BLaER1 (cell line): ENCODE results near the gene ELP4.
"Not testable (repeated sequence)": the region's sequence is repeated elsewhere in the genome, so short reads cannot be mapped to it uniquely, and the experiment has no call there.

ENCODE experiments used
- H3K27ac ChIP-seq: shearing (Covaris generic); formaldehyde crosslinking; 2 replicates; pipeline ENCODE4 v1.8.1; 2022
- H3K27me3 ChIP-seq: shearing (Covaris generic); formaldehyde crosslinking; 2 replicates; pipeline ENCODE4 v1.8.1; 2022
- H3K36me3 ChIP-seq: shearing (Covaris generic); formaldehyde crosslinking; 2 replicates; pipeline ENCODE4 v1.8.1; 2022
- H3K4me1 ChIP-seq: shearing (Covaris generic); formaldehyde crosslinking; 2 replicates; pipeline ENCODE4 v1.8.1; 2022
- H3K4me2 ChIP-seq: shearing (Covaris generic); formaldehyde crosslinking; 2 replicates; pipeline ENCODE4 v1.8.1; 2022
- H3K4me3 ChIP-seq: shearing (Covaris generic); formaldehyde crosslinking; 2 replicates; pipeline ENCODE4 v1.8.1; 2022
- H3K9ac ChIP-seq: shearing (Covaris generic); formaldehyde crosslinking; 2 replicates; pipeline ENCODE4 v1.8.1; 2022
- H3K9me3 ChIP-seq: shearing (Covaris generic); formaldehyde crosslinking; 2 replicates; pipeline ENCODE4 v1.8.1; 2022
- H4K20me1 ChIP-seq: shearing (Covaris generic); formaldehyde crosslinking; 2 replicates; pipeline ENCODE4 v1.8.1; 2022
- Cebpa-rat ChIP-seq: shearing (Covaris generic); IDR thresholded peaks from 2 replicates; pipeline ENCODE4 v1.8.1; 2022

Gene ELP4

DNA sequence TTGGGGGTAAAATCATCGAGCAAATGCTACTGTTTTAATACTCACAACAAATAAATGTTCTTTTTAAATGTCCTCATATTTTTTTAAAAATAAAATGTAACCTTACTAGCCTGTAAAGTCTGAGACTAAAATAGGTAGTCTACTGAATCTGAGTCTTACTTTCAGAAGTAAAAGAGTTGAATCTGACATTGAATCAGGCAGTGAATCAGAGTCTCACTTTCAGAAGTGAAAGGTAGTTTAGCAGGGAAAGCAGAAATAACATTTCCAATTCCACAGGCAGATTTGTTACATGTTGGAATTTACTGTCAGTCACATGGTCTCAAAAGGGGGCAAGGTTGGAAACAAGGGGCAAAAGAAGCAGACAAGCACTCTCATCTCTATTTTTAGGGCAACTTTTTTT is 143.0 kb downstream of the ELP4 start:
- Histone ChIP-seq H3K36me3 (0 out of 2 replicates have a peak, but pooled peaks cover 5% of the 10 kb centered on the region), H4K20me1 (no peaks in the 10 kb centered on the region), H3K4me3 (no peak overlapping the region), H3K4me2 (no peak overlapping the region), H3K9me3 (no peaks in the 10 kb centered on the region), H3K27ac (no peak overlapping the region), H3K4me1 (no peaks in the 10 kb centered on the region), H3K9ac (no peak overlapping the region), H3K27me3 (no peaks in the 10 kb centered on the region)
- no peak for TF ChIP-seq Cebpa-rat

DNA sequence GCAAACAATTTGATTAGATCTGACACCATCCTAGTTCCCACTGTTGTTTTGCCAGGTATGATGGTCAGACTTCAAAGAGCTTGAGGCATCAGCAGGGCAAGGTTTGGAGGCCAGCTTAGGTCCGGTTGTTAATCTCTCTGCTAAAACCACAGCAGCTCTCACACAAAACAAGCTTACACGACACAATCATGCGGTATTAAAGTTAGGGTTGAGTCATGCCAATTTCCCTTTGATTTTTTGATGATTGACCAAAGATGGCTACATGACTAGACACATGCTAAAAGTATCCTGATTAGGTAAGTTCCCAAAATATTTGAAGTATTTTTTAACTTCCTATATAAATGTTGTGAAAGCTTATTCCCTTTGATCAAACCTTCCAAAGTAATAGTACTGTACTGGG is 145.9 kb downstream of the ELP4 start:
- no peak overlapping the region for H3K4me2 ChIP-seq
- no peak overlapping the region for H3K27ac ChIP-seq
- no peaks in the 10 kb centered on the region for H4K20me1 ChIP-seq
- no peak overlapping the region for H3K9ac ChIP-seq
- H3K27me3 ChIP-seq: no peaks in the 10 kb centered on the region
- no peaks in the 10 kb centered on the region for H3K4me1 ChIP-seq
- TF ChIP-seq Cebpa-rat: no peak
- H3K9me3 ChIP-seq: no peaks in the 10 kb centered on the region
- H3K4me3 ChIP-seq: no peak overlapping the region
- 0 out of 2 replicates have a peak, but pooled peaks cover 5% of the 10 kb centered on the region for H3K36me3 ChIP-seq

DNA sequence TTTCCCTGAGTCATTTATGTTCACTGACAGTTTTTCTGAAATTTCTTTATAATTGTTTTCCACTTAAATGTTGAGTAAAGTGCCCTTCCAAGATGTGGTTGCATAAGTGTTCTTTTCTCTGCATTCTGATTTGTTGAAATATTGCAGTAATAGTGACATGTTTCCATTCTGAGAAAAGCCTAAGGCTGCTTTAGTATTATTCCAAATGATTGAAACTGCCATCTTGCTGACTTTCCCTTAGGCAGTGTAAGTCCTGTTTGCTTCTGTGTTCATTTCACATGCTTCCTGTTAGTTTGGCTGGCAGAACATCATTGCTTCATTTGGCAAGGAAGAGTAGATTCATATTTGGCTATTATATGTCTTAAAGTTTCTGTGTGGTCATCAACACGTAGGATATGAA is 146.5 kb downstream of the ELP4 start:
- no peak overlapping the region for H3K4me2 ChIP-seq
- 0 out of 2 replicates have a peak, but pooled peaks cover 3% of the 10 kb centered on the region for H3K36me3 ChIP-seq
- no peaks in the 10 kb centered on the region for H3K9me3 ChIP-seq
- no peak overlapping the region for H3K4me3 ChIP-seq
- TF ChIP-seq Cebpa-rat: no peak
- no peak overlapping the region for H3K9ac ChIP-seq
- no peak overlapping the region for H3K27ac ChIP-seq
- no peaks in the 10 kb centered on the region for H3K4me1 ChIP-seq
- no peaks in the 10 kb centered on the region for H4K20me1 ChIP-seq
- H3K27me3 ChIP-seq: no peaks in the 10 kb centered on the region

DNA sequence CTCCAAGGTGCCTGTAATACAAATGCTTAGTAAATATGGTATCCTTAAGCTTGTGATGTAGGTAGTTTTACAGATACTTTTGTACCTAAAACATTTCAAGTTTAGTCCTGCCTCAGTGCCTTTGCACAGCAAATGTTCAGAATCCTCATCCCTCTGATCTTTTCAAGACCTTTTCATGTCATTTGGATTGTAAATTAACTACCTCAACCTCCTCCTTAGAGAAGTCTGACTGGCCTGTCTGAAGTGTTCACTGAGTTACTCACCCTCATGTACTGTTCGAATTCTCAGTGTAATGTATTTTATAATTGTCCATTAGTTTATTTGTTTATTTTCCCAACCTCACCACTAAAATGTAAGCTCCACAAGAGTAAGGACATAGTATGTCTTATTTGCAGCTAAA is 147.5 kb downstream of the ELP4 start:
- Histone ChIP-seq H4K20me1 (no peaks in the 10 kb centered on the region), H3K27ac (no peak overlapping the region)
- no peak for TF ChIP-seq Cebpa-rat

DNA sequence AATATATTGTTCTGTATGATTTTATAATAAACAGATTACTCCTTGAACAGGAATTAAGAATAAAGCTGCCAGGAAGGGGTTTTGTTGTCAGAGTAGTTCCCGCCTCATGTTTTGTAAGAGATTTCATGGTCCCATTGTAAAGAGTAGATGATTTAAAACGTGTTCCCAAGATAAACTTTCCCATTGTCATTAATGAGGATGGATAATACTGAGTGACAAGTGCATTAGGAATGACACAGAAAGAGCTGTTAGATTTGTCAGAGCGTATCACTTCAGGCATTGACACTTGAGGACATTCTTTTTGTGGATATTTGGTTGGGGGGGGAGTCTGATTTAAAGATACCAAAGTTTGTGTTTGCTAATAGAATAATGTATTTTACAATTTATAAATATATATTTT is 154.6 kb downstream of the ELP4 start:
- no peak overlapping the region for H3K4me3 ChIP-seq
- no peak for TF ChIP-seq Cebpa-rat
- no peak overlapping the region for H3K9ac ChIP-seq
- H3K27ac ChIP-seq: no peak overlapping the region
- no peaks in the 10 kb centered on the region for H3K27me3 ChIP-seq
- no peaks in the 10 kb centered on the region for H3K4me1 ChIP-seq
- no peaks in the 10 kb centered on the region for H4K20me1 ChIP-seq
- no peak overlapping the region for H3K4me2 ChIP-seq
- no peaks in the 10 kb centered on the region for H3K9me3 ChIP-seq
- H3K36me3 ChIP-seq: no peaks in the 10 kb centered on the region

More for the DNA sequence above, 147.5 kb downstream of the ELP4 start:
- Histone ChIP-seq H3K4me1 (no peaks in the 10 kb centered on the region), H3K4me2 (no peak overlapping the region), H3K36me3 (no peaks in the 10 kb centered on the region), H3K4me3 (no peak overlapping the region), H3K27me3 (no peaks in the 10 kb centered on the region), H3K9ac (no peak overlapping the region), H3K9me3 (no peaks in the 10 kb centered on the region)

DNA sequence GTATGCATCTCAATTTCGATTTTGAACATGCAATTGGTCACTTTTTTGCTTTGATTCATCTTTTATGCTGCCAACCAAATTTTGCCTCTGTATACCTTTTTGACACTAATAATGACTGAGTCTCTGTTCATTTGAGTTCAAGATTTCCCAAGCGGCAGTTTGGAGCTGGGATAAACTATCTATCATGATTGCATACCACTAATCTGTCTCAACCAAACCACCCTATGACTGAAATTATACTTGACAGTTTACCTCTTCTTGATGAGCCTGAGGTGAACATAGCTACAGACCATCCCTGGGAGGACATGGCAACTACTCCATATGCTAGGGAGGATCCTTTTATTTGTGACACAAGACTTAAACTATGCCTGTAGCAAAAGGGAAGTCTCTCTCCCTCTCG is 155.4 kb downstream of the ELP4 start:
- Histone ChIP-seq H3K9ac (no peak overlapping the region), H4K20me1 (no peaks in the 10 kb centered on the region), H3K4me3 (no peak overlapping the region), H3K36me3 (no peaks in the 10 kb centered on the region), H3K4me1 (no peaks in the 10 kb centered on the region), H3K9me3 (no peaks in the 10 kb centered on the region), H3K4me2 (no peak overlapping the region), H3K27me3 (no peaks in the 10 kb centered on the region), H3K27ac (no peak overlapping the region)
- TF ChIP-seq Cebpa-rat: no peak

DNA sequence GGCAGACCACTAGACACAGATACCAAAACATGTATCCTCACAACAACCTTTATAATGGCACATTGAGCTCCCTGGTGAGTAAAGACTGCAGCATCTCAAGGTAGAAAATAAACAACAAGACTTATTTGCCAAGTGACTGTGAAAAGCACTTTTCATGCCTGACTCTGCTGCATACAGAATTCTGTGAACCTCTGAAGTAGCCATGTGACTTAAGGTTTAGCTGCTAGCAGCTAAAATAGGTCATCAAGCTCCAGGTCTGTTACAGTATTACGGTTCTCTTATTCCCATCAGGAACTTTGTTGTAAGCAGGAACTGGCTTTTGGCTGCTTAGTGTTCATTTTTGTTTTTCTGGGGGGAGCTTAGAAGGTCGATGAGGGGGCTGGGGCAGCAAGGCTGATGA is 162.1 kb downstream of the ELP4 start:
- H3K9ac ChIP-seq: no peak overlapping the region
- H4K20me1 ChIP-seq: no peaks in the 10 kb centered on the region
- no peaks in the 10 kb centered on the region for H3K4me1 ChIP-seq
- no peak overlapping the region for H3K4me3 ChIP-seq
- no peaks in the 10 kb centered on the region for H3K9me3 ChIP-seq
- no peak overlapping the region for H3K4me2 ChIP-seq
- H3K36me3 ChIP-seq: no peaks in the 10 kb centered on the region
- TF ChIP-seq Cebpa-rat: no peak
- no peaks in the 10 kb centered on the region for H3K27me3 ChIP-seq
- no peak overlapping the region for H3K27ac ChIP-seq

DNA sequence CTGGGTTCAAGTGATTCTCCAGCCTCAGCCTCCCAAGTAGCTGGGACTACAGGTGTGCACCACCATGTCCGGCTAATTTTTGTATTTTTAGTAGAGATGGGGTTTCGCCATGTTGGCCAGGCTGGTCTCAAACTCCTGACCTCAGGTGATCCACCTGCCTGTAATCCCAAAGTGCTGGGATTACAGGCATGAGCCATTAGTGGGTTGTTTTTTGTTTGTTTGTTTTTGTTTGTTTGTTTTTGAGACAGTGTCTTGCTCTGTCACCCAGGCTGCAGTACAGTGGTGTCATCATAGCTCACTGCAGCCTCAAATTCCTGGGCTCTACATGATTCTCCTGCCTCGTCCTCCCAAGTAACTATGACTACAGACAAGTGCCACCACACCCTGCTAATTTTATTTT is 163.5 kb downstream of the ELP4 start:
- not testable (repeated sequence) for H3K4me1 ChIP-seq, H4K20me1 ChIP-seq, H3K27ac ChIP-seq, H3K4me2 ChIP-seq, H3K27me3 ChIP-seq, H3K4me3 ChIP-seq, H3K9me3 ChIP-seq, H3K9ac ChIP-seq, H3K36me3 ChIP-seq

DNA sequence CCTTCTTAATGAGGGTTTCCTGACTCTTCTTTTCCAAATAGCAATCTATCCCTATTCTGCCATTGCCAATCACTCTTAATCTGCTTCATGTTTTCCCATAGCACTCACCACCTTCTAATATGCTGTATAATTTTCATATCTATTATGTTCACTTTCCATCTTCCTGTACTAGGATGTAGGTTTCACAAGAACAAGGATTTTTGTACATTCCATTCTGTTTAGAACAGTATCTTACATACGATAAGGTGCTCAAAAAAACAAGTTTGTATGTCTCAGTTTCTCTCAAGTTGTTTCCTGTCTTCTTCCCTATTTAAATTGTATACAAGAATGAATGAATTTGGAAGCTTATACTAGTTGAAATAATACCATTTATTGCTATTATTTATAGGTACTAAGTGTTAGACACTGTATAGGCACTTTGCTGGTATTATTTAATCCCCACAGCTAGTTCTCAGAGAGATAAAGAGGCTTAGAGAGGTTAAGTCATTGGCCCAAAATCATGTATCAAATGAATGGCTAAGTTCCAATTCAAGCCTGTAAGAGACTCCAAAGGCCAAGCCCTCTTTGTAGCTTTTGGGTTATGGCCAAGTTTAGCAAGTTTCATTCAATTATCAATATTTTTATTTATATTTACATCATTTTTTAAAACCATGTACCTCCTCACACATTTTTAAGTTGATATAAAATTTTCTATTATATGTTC is 166.9 kb downstream of the ELP4 start:
- Histone ChIP-seq H3K4me3 (no peak overlapping the region), H3K27ac (no peak overlapping the region), H3K4me1 (no peaks in the 10 kb centered on the region), H3K36me3 (no peaks in the 10 kb centered on the region), H3K9ac (no peak overlapping the region), H3K27me3 (no peaks in the 10 kb centered on the region), H3K4me2 (no peak overlapping the region), H3K9me3 (no peaks in the 10 kb centered on the region), H4K20me1 (no peaks in the 10 kb centered on the region)
- TF ChIP-seq Cebpa-rat: no peak

DNA sequence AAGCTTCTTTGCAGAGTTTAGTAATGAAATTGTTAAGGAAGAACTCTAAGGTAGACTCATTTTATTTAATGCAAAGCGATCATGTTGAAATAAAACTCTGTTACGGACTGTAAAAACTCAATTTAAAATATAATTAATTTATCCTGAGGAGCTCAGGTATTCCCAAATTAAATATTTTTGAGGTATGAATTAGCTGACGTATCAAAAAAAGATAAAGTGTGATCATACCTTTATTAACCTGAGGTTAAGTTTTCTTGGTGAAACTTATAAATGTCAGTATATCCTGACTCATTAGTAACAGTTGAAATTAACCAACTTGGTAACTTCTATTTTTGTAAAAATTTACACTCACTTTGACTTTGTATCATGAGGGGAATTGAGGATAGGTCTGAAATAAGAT is 171.2 kb downstream of the ELP4 start:
- TF ChIP-seq Cebpa-rat: no peak
- no peaks in the 10 kb centered on the region for H3K27me3 ChIP-seq

DNA sequence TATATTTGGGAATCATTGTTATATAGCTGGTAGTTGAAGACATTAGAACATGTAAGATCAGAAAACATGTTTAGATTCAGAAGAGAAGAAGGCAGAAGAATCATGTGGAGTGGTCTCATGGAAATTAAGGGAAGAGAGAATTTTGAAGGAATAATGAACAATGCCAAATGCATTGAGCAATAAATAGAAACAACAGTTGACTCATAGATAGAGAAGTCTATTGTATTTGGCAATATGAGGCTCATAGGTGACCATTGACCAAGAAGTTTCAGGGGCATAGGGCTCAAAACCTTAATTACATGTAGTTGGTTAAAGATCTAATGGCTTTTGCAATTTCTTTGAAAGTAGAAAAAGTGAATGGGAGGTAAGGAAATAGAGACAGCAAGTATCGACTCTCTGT is 177.7 kb downstream of the ELP4 start:
- no peak overlapping the region for H3K9ac ChIP-seq
- no peak overlapping the region for H3K27ac ChIP-seq
- no peaks in the 10 kb centered on the region for H3K4me1 ChIP-seq
- H3K4me3 ChIP-seq: no peak overlapping the region
- no peak overlapping the region for H3K4me2 ChIP-seq
- no peaks in the 10 kb centered on the region for H3K36me3 ChIP-seq
- H3K9me3 ChIP-seq: no peaks in the 10 kb centered on the region
- TF ChIP-seq Cebpa-rat: no peak
- H3K27me3 ChIP-seq: no peaks in the 10 kb centered on the region
- no peaks in the 10 kb centered on the region for H4K20me1 ChIP-seq

More for the DNA sequence above, 171.2 kb downstream of the ELP4 start:
- Histone ChIP-seq H3K4me2 (no peak overlapping the region), H3K9ac (no peak overlapping the region), H4K20me1 (no peaks in the 10 kb centered on the region), H3K27ac (no peak overlapping the region), H3K9me3 (no peaks in the 10 kb centered on the region), H3K36me3 (no peaks in the 10 kb centered on the region), H3K4me3 (no peak overlapping the region), H3K4me1 (no peaks in the 10 kb centered on the region)
